GM12878 (cell line): ENCODE results near the gene IPCEF1. TPM values are rescaled to one million over a fixed set of nuclear protein-coding genes. Genes with fewer than 3 reads are reported as not detected.

Experiments
- ATF7 ChIP-seq: fragments of 450-650 bp; IDR thresholded peaks from 2 replicates; pipeline ENCODE4 v1.6.1; 2016; ENCODE audit warnings: low read depth, mild to moderate bottlenecking
- BMI1 ChIP-seq: fragments of 450-650 bp; IDR thresholded peaks from 2 replicates; pipeline ENCODE4 v1.6.1; 2016; ENCODE audit warnings: mild to moderate bottlenecking, moderate library complexity, borderline replicate concordance
- CBFB ChIP-seq: IDR thresholded peaks from 2 replicates; pipeline ENCODE4 v1.6.1; 2016; ENCODE audit warnings: antibody characterized with exemption, low read depth
- DPF2 ChIP-seq: fragments of 450-650 bp; IDR thresholded peaks from 2 replicates; pipeline ENCODE4 v1.6.1; 2017; ENCODE audit warnings: mild to moderate bottlenecking
- IKZF1 ChIP-seq: fragments of 450-650 bp; conservative IDR thresholded peaks from 2 replicates; pipeline ENCODE4 v1.6.1; 2017; ENCODE audit warnings: antibody characterized with exemption, mild to moderate bottlenecking
- IKZF2 ChIP-seq, 2 experiments: fragments of 450-650 bp; IDR thresholded peaks; 2 replicates each; pipeline ENCODE4 v1.6.1; 2017; ENCODE audit warnings: mild to moderate bottlenecking in 2 of 2, moderate library complexity in 2 of 2
- IRF4 ChIP-seq: IDR thresholded peaks from 2 replicates; pipeline ENCODE4 v1.6.1; 2011; ENCODE audit warnings: low read depth, low read length
- JUNB ChIP-seq: IDR thresholded peaks from 2 replicates; pipeline ENCODE4 v1.6.1; 2016; ENCODE audit warnings: antibody characterized with exemption, mild to moderate bottlenecking
- LARP7 ChIP-seq: fragments of 450-650 bp; IDR thresholded peaks from 2 replicates; pipeline ENCODE4 v1.6.1; 2017; ENCODE audit warnings: mild to moderate bottlenecking
- MTA2 ChIP-seq: fragments of 450-650 bp; IDR thresholded peaks from 2 replicates; pipeline ENCODE4 v1.6.1; 2016; ENCODE audit warnings: low read depth, mild to moderate bottlenecking, moderate library complexity
- NKRF ChIP-seq: fragments of 450-650 bp; conservative IDR thresholded peaks from 2 replicates; pipeline ENCODE4 v1.6.1; 2017; ENCODE audit warnings: mild to moderate bottlenecking, moderate library complexity
- NR2C2 ChIP-seq: IDR thresholded peaks from 2 replicates; pipeline ENCODE4 v1.6.1; 2011; ENCODE audit warnings: borderline replicate concordance, low read depth; ENCODE audit not compliant: control insufficient read depth, insufficient read length
- NRF1 ChIP-seq: conservative IDR thresholded peaks from 2 replicates; pipeline ENCODE4 v1.6.1; 2011; ENCODE audit warnings: mild to moderate bottlenecking, low read depth, low read length, improper control_type of control experiment
- PBX3 ChIP-seq: IDR thresholded peaks from 2 replicates; pipeline ENCODE4 v1.6.1; 2011; ENCODE audit warnings: mild to moderate bottlenecking, low read depth, low read length, moderate library complexity; ENCODE audit not compliant: insufficient replicate concordance
- RCOR1 ChIP-seq: conservative IDR thresholded peaks from 2 replicates; pipeline ENCODE4 v1.6.1; 2012; ENCODE audit warnings: low read depth, low read length, improper control_type of control experiment
- SKIL ChIP-seq: fragments of 450-650 bp; IDR thresholded peaks from 2 replicates; pipeline ENCODE4 v1.6.1; 2017; ENCODE audit warnings: mild to moderate bottlenecking, low read depth, inconsistent platforms; ENCODE audit not compliant: poor library complexity, severe bottlenecking
- SMAD1 ChIP-seq: fragments of 450-650 bp; IDR thresholded peaks from 2 replicates; pipeline ENCODE4 v1.6.1; 2018; ENCODE audit warnings: mild to moderate bottlenecking, low read depth; ENCODE audit not compliant: partially characterized antibody
- SMC3 ChIP-seq: IDR thresholded peaks from 2 replicates; pipeline ENCODE4 v1.6.1; 2011; ENCODE audit warnings: low read length, improper control_type of control experiment, borderline replicate concordance
- STAT1 ChIP-seq: fragments of 450-650 bp; conservative IDR thresholded peaks from 2 replicates; pipeline ENCODE4 v1.6.1; 2014; ENCODE audit warnings: antibody characterized with exemption, mild to moderate bottlenecking
- TBL1XR1 ChIP-seq: IDR thresholded peaks from 2 replicates; pipeline ENCODE4 v1.6.1; 2012; ENCODE audit warnings: low read depth, low read length, improper control_type of control experiment
- YY1 ChIP-seq: IDR thresholded peaks from 2 replicates; pipeline ENCODE4 v1.6.1; 2011; ENCODE audit warnings: low read depth, mild to moderate bottlenecking, low read length
- polyA plus RNA-seq, 11 experiments: library from polyadenylated mRNA; depleted of rRNA in 4 of 11; unstranded in 6 of 11; stranded (reverse) in 5 of 11; fragments of >200 nt; fragmentation: Nextera tagmentation in 4 of 11; fragmentation: Illumina TruSeq in 1 of 11; extraction: Ambion mirVana in 4 of 11; extraction: Trizol in 1 of 11; gene quantifications; 1 replicate in 1 of 11; 2 replicates in 10 of 11; pipeline versions ENCODE4 v1.2.1 to v1.2.3, GENCODE V29; 2011 to 2016; ENCODE audit warnings: inconsistent platforms in 2 of 11, missing spikeins in 2 of 11, low read depth in 1 of 11
- total RNA-seq, 4 experiments: library from RNA; depleted of rRNA in 3 of 4; stranded (reverse); fragments of >200 nt in 3 of 4; fragmentation: Illumina TruSeq in 1 of 4; extraction: Trizol in 1 of 4; gene quantifications; 2 replicates each; pipeline versions ENCODE4 v1.2.1 to v1.2.3, GENCODE V29; 2013 to 2021
- TF ChIP-seq, protein P1 (sequence below): fragments of 450-650 bp; formaldehyde crosslinking; IDR thresholded peaks from 2 replicates; pipeline ENCODE4 v1.4.0; 2022; ENCODE audit warnings: mild to moderate bottlenecking, moderate library complexity
- TF ChIP-seq, protein P2 (sequence below): fragments of 450-650 bp; IDR thresholded peaks from 2 replicates; pipeline ENCODE4 v1.6.1; 2017; ENCODE audit warnings: low read depth, mild to moderate bottlenecking, moderate library complexity

The IPCEF1 gene
- total and polyA plus RNA-seq, 10 of the 15 experiments (the other 5 are each of a cell fraction or from before 2014, with no cell fraction given) = 1.3 to 137 (median 4.2) TPM

DNA sequence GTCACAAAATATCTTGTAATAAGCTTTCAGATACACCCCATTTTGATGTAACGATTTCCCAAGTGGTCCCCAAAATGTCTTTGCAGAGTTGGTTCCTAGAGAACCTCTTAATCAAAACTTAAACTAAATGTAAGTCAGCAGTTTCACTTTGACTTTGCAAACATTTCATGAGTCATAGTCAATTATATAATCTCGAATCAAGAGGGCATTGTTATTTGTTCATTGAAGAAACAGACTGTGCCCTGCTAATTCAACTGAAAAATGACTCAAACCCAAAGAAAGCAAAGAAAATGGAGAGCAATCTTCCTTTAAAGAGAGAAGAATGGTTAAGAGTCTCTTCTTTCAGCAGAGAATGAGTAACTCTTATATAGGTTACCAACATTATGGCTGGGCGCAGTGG lies 58.3 kb downstream of the IPCEF1 start (continued):
- TF ChIP-seq SKIL = peak; percentile 52
- no peak for TF ChIP-seq CBFB
- no peak for TF ChIP-seq YY1
- TF ChIP-seq MTA2 = peak; percentile 88
- no peak for TF ChIP-seq LARP7
- no peak for TF ChIP-seq SMC3
- no peak for TF ChIP-seq PBX3
- no peak for TF ChIP-seq RCOR1
- no peak for TF ChIP-seq SMAD1
- TF ChIP-seq IKZF2 (IDR thresholded peaks at IDR 0.05) = peak; percentile 39 to 66; a peak in 3 of 4 replicates
- no peak for TF ChIP-seq TBL1XR1
- no peak for TF ChIP-seq NR2C2
- TF ChIP-seq STAT1 = no peak
- TF ChIP-seq NRF1 = no peak
- TF ChIP-seq NKRF = no peak
- TF ChIP-seq BMI1 = 0 out of 2 replicates have a peak, but pooled peaks have one; percentile 40
- peak; percentile 63 for TF ChIP-seq JUNB
- 0 out of 2 replicates have a peak, but pooled peaks have one; percentile 41 for TF ChIP-seq IRF4
- peak; percentile 60 for TF ChIP-seq ATF7
- TF ChIP-seq, protein P1, sequence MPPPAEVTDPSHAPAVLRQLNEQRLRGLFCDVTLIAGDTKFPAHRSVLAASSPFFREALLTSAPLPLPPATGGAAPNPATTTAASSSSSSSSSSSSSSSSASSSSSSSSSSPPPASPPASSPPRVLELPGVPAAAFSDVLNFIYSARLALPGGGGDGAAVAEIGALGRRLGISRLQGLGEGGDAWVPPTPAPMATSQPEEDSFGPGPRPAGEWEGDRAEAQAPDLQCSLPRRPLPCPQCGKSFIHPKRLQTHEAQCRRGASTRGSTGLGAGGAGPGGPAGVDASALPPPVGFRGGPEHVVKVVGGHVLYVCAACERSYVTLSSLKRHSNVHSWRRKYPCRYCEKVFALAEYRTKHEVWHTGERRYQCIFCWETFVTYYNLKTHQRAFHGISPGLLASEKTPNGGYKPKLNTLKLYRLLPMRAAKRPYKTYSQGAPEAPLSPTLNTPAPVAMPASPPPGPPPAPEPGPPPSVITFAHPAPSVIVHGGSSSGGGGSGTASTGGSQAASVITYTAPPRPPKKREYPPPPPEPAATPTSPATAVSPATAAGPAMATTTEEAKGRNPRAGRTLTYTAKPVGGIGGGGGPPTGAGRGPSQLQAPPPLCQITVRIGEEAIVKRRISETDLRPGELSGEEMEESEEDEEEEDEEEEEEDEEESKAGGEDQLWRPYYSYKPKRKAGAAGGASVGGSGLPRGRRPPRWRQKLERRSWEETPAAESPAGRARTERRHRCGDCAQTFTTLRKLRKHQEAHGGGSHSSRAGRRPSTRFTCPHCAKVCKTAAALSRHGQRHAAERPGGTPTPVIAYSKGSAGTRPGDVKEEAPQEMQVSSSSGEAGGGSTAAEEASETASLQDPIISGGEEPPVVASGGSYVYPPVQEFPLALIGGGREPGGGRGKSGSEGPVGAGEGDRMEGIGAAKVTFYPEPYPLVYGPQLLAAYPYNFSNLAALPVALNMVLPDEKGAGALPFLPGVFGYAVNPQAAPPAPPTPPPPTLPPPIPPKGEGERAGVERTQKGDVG = no peak
- TF ChIP-seq IKZF1 = peak; percentile 56
- TF ChIP-seq DPF2 = peak; percentile 91
- TF ChIP-seq, protein P2, sequence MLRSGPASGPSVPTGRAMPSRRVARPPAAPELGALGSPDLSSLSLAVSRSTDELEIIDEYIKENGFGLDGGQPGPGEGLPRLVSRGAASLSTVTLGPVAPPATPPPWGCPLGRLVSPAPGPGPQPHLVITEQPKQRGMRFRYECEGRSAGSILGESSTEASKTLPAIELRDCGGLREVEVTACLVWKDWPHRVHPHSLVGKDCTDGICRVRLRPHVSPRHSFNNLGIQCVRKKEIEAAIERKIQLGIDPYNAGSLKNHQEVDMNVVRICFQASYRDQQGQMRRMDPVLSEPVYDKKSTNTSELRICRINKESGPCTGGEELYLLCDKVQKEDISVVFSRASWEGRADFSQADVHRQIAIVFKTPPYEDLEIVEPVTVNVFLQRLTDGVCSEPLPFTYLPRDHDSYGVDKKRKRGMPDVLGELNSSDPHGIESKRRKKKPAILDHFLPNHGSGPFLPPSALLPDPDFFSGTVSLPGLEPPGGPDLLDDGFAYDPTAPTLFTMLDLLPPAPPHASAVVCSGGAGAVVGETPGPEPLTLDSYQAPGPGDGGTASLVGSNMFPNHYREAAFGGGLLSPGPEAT = no peak
